H1 (cell line): ENCODE data around the gene SEMA3F. TPM values are rescaled to one million over a fixed set of nuclear protein-coding genes. Genes with fewer than 3 reads are reported as not detected.

Experiments
- CTCF ChIA-PET: fragments of 300-600 bp; sonication (Branson Sonifier 250); formaldehyde crosslinking; loops from one replicate; lab custom pipeline; 2021; ENCODE audit not compliant: partially characterized antibody; lab: Charles Lee
- POLR2A ChIA-PET: fragments of 300-600 bp; sonication (Branson Sonifier 250); formaldehyde crosslinking; loops from one replicate; lab custom pipeline; 2021; ENCODE audit warnings: inconsistent platforms; ENCODE audit not compliant: partially characterized antibody; lab: Charles Lee
- DNase-seq, 2 experiments: peaks; one replicate each; pipeline versions ENCODE4 v3.0.0 to v3.0.0-alpha.2; 2010 to 2022; ENCODE audit warnings: low spot score in 2 of 2, low read depth in 1 of 2, mixed read lengths in 1 of 2
- FAIRE-seq: peaks from 2 replicates; lab custom pipeline; 2011; peaks lifted over from hg19 to GRCh38; lab: Jason Lieb, UNC
- H2AFZ ChIP-seq: 2 replicates; pipeline ENCODE4 v1.8.1; 2012; ENCODE audit warnings: low read length, inconsistent platforms
- H2AK5ac ChIP-seq: 2 replicates; pipeline ENCODE4 v1.6.1; 2013; ENCODE audit warnings: low read depth, low read length
- H2BK120ac ChIP-seq: replicated peaks from 2 replicates; pipeline ENCODE3; 2013; ENCODE audit warnings: low read depth, low read length, inconsistent platforms
- H2BK12ac ChIP-seq: 2 replicates; pipeline ENCODE4 v1.6.1; 2013; ENCODE audit warnings: low read depth, low read length
- H2BK15ac ChIP-seq: 2 replicates; pipeline ENCODE4 v1.6.1; 2013; ENCODE audit warnings: low read length
- H2BK20ac ChIP-seq: 2 replicates; pipeline ENCODE4 v1.6.1; 2013; ENCODE audit warnings: low read length
- H2BK5ac ChIP-seq: 2 replicates; pipeline ENCODE4 v1.6.1; 2013; ENCODE audit warnings: low read depth, low read length
- H3K14ac ChIP-seq: 2 replicates; pipeline ENCODE4 v1.6.1; 2013; ENCODE audit warnings: inconsistent platforms; ENCODE audit not compliant: insufficient read length
- H3K18ac ChIP-seq: 2 replicates; pipeline ENCODE4 v1.6.1; 2013; ENCODE audit warnings: low read length; ENCODE audit errors: extremely low read depth
- H3K23ac ChIP-seq: 2 replicates; pipeline ENCODE4 v1.6.1; 2013; ENCODE audit warnings: inconsistent platforms; ENCODE audit not compliant: insufficient read length
- H3K23me2 ChIP-seq: 2 replicates; pipeline ENCODE4 v1.6.1; 2013; ENCODE audit warnings: low read depth, low read length
- H3K27ac ChIP-seq: 2 replicates; pipeline ENCODE4 v1.6.1; 2011; ENCODE audit warnings: low read depth, low read length, inconsistent platforms
- H3K27me3 ChIP-seq, 4 experiments: replicated peaks in 1 of 4; 1 replicate in 1 of 4; 2 replicates in 3 of 4; pipeline versions ENCODE4 v1.6.1 to v1.8.1; 2011 to 2013; ENCODE audit warnings: low read length in 3 of 4, mild to moderate bottlenecking in 3 of 4, inconsistent platforms in 2 of 4, mixed read lengths in 2 of 4, moderate library complexity in 1 of 4; ENCODE audit not compliant: control insufficient read depth in 3 of 4, insufficient read depth in 3 of 4; ENCODE audit errors: extremely low read depth in 1 of 4
- H3K36me3 ChIP-seq, 4 experiments: 2 replicates each; pipeline versions ENCODE4 v1.6.1 to v1.8.1; 2011 to 2013; ENCODE audit warnings: mild to moderate bottlenecking in 4 of 4, low read length in 3 of 4, moderate library complexity in 2 of 4, control low read depth in 1 of 4, inconsistent platforms in 1 of 4; ENCODE audit not compliant: insufficient read depth in 4 of 4, control insufficient read depth in 2 of 4
- H3K4ac ChIP-seq: replicated peaks from 2 replicates; pipeline ENCODE3; 2013; ENCODE audit warnings: low read length, low read depth, mixed read lengths, inconsistent platforms; ENCODE audit not compliant: insufficient read length
- H3K4me1 ChIP-seq, 4 experiments: replicated peaks in 1 of 4; 1 replicate in 1 of 4; 2 replicates in 3 of 4; pipeline versions ENCODE4 v1.6.1 to v1.8.1; 2011 to 2013; ENCODE audit warnings: low read length in 3 of 4, inconsistent platforms in 2 of 4, mixed read lengths in 1 of 4; ENCODE audit not compliant: insufficient read depth in 4 of 4, control insufficient read depth in 3 of 4
- H3K4me2 ChIP-seq, 2 experiments: 2 replicates each; pipeline versions ENCODE4 v1.6.1 to v1.8.1; 2011 to 2013; ENCODE audit warnings: low read depth in 2 of 2, low read length in 2 of 2, control low read depth in 1 of 2, inconsistent platforms in 1 of 2, mild to moderate bottlenecking in 1 of 2; ENCODE audit not compliant: insufficient read depth in 1 of 2
- H3K4me3 ChIP-seq, 4 experiments: fragments of 200-600, 300-600 bp in 1 of 4; sonication (generic), shearing (Covaris generic), sonication (Bioruptor Twin) in 1 of 4; 2 replicates each; pipeline versions ENCODE4 v1.5.1 to v1.8.1; 2011 to 2016; ENCODE audit warnings: low read length in 4 of 4, low read depth in 3 of 4, control low read depth in 2 of 4, inconsistent platforms in 2 of 4, mild to moderate bottlenecking in 2 of 4, mixed read lengths in 1 of 4, moderate library complexity in 1 of 4; ENCODE audit not compliant: insufficient read depth in 2 of 4; ENCODE audit errors: extremely low read depth in 1 of 4
- H3K56ac ChIP-seq: replicated peaks from 2 replicates; pipeline ENCODE3; 2013; ENCODE audit warnings: low read depth, mild to moderate bottlenecking, mixed read lengths, low read length, inconsistent platforms; ENCODE audit not compliant: insufficient read length
- H3K79me1 ChIP-seq: 2 replicates; pipeline ENCODE4 v1.6.1; 2013; ENCODE audit warnings: low read depth, low read length, control low read depth
- H3K79me2 ChIP-seq, 2 experiments: 2 replicates each; pipeline versions ENCODE4 v1.6.1 to v1.8.1; 2012 to 2013; ENCODE audit warnings: low read length in 2 of 2, mild to moderate bottlenecking in 2 of 2, inconsistent platforms in 1 of 2; ENCODE audit not compliant: insufficient read depth in 2 of 2, control insufficient read depth in 1 of 2
- H3K9ac ChIP-seq, 4 experiments: replicated peaks in 1 of 4; 1 replicate in 1 of 4; 2 replicates in 3 of 4; pipeline versions ENCODE4 v1.6.1 to v1.8.1; 2011 to 2013; ENCODE audit warnings: low read depth in 3 of 4, low read length in 3 of 4, control low read depth in 2 of 4, mild to moderate bottlenecking in 2 of 4, moderate library complexity in 2 of 4, inconsistent platforms in 1 of 4; ENCODE audit errors: extremely low read depth in 1 of 4
- H3K9me3 ChIP-seq, 2 experiments: 2 replicates each; pipeline versions ENCODE4 v1.6.1 to v1.8.1; 2012 to 2013; ENCODE audit warnings: mild to moderate bottlenecking in 2 of 2, moderate library complexity in 2 of 2, control low read depth in 1 of 2, inconsistent platforms in 1 of 2, low read depth in 1 of 2, low read length in 1 of 2, mixed read lengths in 1 of 2; ENCODE audit not compliant: insufficient read depth in 2 of 2
- H4K20me1 ChIP-seq, 2 experiments: replicated peaks in 1 of 2; 2 replicates each; pipeline versions ENCODE3 to v1.8.1; 2011 to 2013; ENCODE audit warnings: inconsistent platforms in 2 of 2, low read length in 2 of 2, mild to moderate bottlenecking in 1 of 2; ENCODE audit not compliant: insufficient read depth in 2 of 2, control insufficient read depth in 1 of 2
- H4K5ac ChIP-seq: 2 replicates; pipeline ENCODE4 v1.6.1; 2013; ENCODE audit warnings: low read length, low read depth, mixed read lengths, inconsistent platforms; ENCODE audit not compliant: insufficient read length
- H4K8ac ChIP-seq: 2 replicates; pipeline ENCODE4 v1.8.0; 2013; ENCODE audit warnings: mild to moderate bottlenecking, moderate library complexity, low read length, inconsistent platforms; ENCODE audit not compliant: insufficient read depth; ENCODE audit errors: extremely low read depth
- H4K91ac ChIP-seq: replicated peaks from 2 replicates; pipeline ENCODE3; 2013; ENCODE audit warnings: low read length, mixed read lengths, inconsistent platforms; ENCODE audit not compliant: insufficient read length
- GTF2F1 ChIP-seq: IDR thresholded peaks from 2 replicates; pipeline ENCODE4 v1.6.1; 2012; ENCODE audit warnings: low read depth, low read length, improper control_type of control experiment, borderline replicate concordance
- JUN ChIP-seq: IDR thresholded peaks from 2 replicates; pipeline ENCODE4 v1.6.1; 2011; ENCODE audit warnings: low read depth, mild to moderate bottlenecking, improper control_type of control experiment, low read length
- MAX ChIP-seq: IDR thresholded peaks from 2 replicates; pipeline ENCODE4 v1.6.1; 2012; ENCODE audit warnings: inconsistent platforms
- NRF1 ChIP-seq: IDR thresholded peaks from 2 replicates; pipeline ENCODE4 v1.6.1; 2011; ENCODE audit warnings: mild to moderate bottlenecking, low read depth, low read length, improper control_type of control experiment
- RNF2 ChIP-seq: fragments of 200-900, 300-1000 bp; sonication (generic); IDR thresholded peaks from 2 replicates; pipeline ENCODE4 v1.7.1; 2016; ENCODE audit warnings: borderline replicate concordance, low read depth, mild to moderate bottlenecking, antibody characterized with exemption, low read length; ENCODE audit not compliant: poor library complexity, severe bottlenecking; ENCODE audit errors: missing control alignments
- SIX5 ChIP-seq: IDR thresholded peaks from 2 replicates; pipeline ENCODE4 v1.6.1; 2011; ENCODE audit warnings: mild to moderate bottlenecking, low read depth, low read length
- SP1 ChIP-seq: IDR thresholded peaks from 2 replicates; pipeline ENCODE4 v1.6.1; 2011; ENCODE audit warnings: low read depth, low read length
- SP2 ChIP-seq: IDR thresholded peaks from 2 replicates; pipeline ENCODE4 v1.6.1; 2012; ENCODE audit warnings: mild to moderate bottlenecking, low read length, inconsistent platforms
- TAF1 ChIP-seq: IDR thresholded peaks from 2 replicates; pipeline ENCODE4 v1.6.1; 2011; ENCODE audit warnings: mild to moderate bottlenecking, low read depth, low read length
- TCF12 ChIP-seq: IDR thresholded peaks from 2 replicates; pipeline ENCODE4 v1.6.1; 2011; ENCODE audit warnings: low read depth, mild to moderate bottlenecking, low read length
- WGBS, 2 experiments: shearing (Covaris generic) in 1 of 2; methylation state at CpG; one replicate each; pipeline versions ENCODE4 v1.1.6 to v1.1.7; 2013 to 2015; ENCODE audit warnings: low lambda C conversion rate in 2 of 2, mixed read lengths in 2 of 2, inconsistent platforms in 1 of 2, low coverage in 1 of 2, missing lambda C conversion rate in 1 of 2; ENCODE audit not compliant: insufficient replicate concordance in 2 of 2, insufficient coverage in 1 of 2, insufficient read length in 1 of 2; ENCODE audit errors: extremely low coverage in 1 of 2, missing lambda C conversion rate in 1 of 2; 5-methylcytosine and 5-hydroxymethylcytosine counted together
- polyA plus RNA-seq, 7 experiments: library from polyadenylated mRNA; depleted of rRNA in 3 of 7; stranded (reverse) in 5 of 7; unstranded in 2 of 7; fragments of >200 nt in 5 of 7; fragments of 200-250 nt in 2 of 7; gene quantifications; 1 replicate in 5 of 7; 2 replicates in 1 of 7; 4 replicates in 1 of 7; pipeline versions ENCODE4 v1.2.1 to v1.2.3, GENCODE V29; 2011 to 2013; ENCODE audit warnings: missing spikeins in 2 of 7, mixed read lengths in 2 of 7
- total RNA-seq: library from RNA; stranded (reverse); fragmentation: NEBNext Ultra II Directional; extraction: Animal tissue kit (Norgen Biotek cat#: 25700); gene quantifications from 2 replicates; pipeline ENCODE4 v1.2.1, GENCODE V29; 2021
- TF ChIP-seq, protein P1 (sequence below): IDR thresholded peaks from 2 replicates; pipeline ENCODE4 v1.6.1; 2011; ENCODE audit warnings: low read depth, mild to moderate bottlenecking, low read length; ENCODE audit not compliant: insufficient read depth

SEMA3F gene
- total and polyA plus RNA-seq, 2 of the 8 experiments (the other 6 are each of a cell fraction or from before 2014, with no cell fraction given), result 20.3 to 37.0 TPM

DNA sequence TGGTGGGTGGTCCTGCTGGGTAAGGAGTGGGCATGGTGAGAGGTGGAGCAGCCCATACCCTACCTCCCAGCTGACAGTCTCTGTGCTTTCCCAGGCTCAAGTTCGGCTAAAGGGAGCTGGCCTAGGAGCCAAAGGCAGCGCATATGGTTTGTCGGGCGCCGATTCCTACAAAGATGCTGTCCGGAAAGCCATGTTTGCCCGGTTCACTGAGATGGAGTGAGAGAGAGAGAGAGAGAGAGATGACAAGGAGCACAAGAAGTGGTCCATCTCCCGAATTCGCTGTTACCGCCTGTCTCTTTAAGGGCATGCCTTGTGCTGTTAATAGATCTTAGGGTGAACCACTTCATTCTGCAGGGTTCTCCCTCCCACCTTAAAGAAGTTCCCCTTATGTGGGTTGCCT lies 36.9 kb upstream of the SEMA3F start:
- Histone ChIP-seq H3K79me1 (no peaks in the 10 kb centered on the region), H3K9me3 (no peaks in the 10 kb centered on the region), H3K36me3 (peaks cover 43 to 64% (median 56%) of the 10 kb centered on the region in 4 experiments), H3K79me2 (no peaks in the 10 kb centered on the region), H4K20me1 (peaks cover 2 to 20% of the 10 kb centered on the region in 2 experiments), H3K23ac (no peak overlapping the region), H2AFZ (no peak overlapping the region), H2BK120ac (no peak overlapping the region), H3K4me3 (no peak overlapping the region), H2BK12ac (no peak overlapping the region), H3K56ac (no peak overlapping the region), H2BK5ac (no peak overlapping the region), H3K4me2 (no peak overlapping the region), H3K27ac (no peak overlapping the region), H2BK20ac (no peak overlapping the region), H3K27me3 (no peaks in the 10 kb centered on the region), H3K23me2 (no peaks in the 10 kb centered on the region), H2BK15ac (no peak overlapping the region), H3K4ac (no peak overlapping the region), H4K91ac (no peak overlapping the region), H3K9ac (no peak overlapping the region), H3K4me1 (peaks cover 0 to 3% (median under 1%) of the 10 kb centered on the region in 4 experiments; a peak in 2 of 7 replicates), H4K5ac (no peak overlapping the region), H3K14ac (no peak overlapping the region), H3K18ac (no peak overlapping the region), H2AK5ac (no peak overlapping the region), H4K8ac (no peak overlapping the region; the same call in 1 of the 2 replicates)
- ChIA-PET CTCF (interaction anchor here (0.8 to 20.9 kb wide), 4 partner anchors 36 to 104 kb away, joined by 3 to 591 read pairs (median 96); partner anchors contain the start of gene GNAT1), POLR2A (interaction anchor here (0.6 to 11.1 kb wide), 7 partner anchors 10 to 178 kb away, joined by 3 to 133 read pairs (median 5); partner anchors contain the start of genes GNAT1 and RBM6)
- DNase-seq, result no peak
- 97% methylated on average over 10 of the region's 10 CpGs; no CpG with 5 or more reads in 1 of the 2 experiments for WGBS, 2 experiments
- TF ChIP-seq JUN (no peak), TCF12 (no peak), TAF1 (no peak), NRF1 (no peak), SP1 (no peak), SIX5 (no peak), MAX (no peak), GTF2F1 (no peak), RNF2 (no peak), SP2 (no peak)
- TF ChIP-seq, protein P1, sequence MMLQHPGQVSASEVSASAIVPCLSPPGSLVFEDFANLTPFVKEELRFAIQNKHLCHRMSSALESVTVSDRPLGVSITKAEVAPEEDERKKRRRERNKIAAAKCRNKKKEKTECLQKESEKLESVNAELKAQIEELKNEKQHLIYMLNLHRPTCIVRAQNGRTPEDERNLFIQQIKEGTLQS, result no peak
- FAIRE-seq, result no peak
